HuH-7.5 (cell line): ENCODE measurements around the gene GNRH2.
"Not testable (repeated sequence)": the region's sequence is repeated elsewhere in the genome, so short reads cannot be mapped to it uniquely, and the experiment has no call there.

Experiments used
- DNase-seq: peaks from one replicate; pipeline ENCODE4 v3.0.0; 2011; ENCODE audit warnings: low spot score

The GNRH2 gene

GRCh38 chr20:3043322-3043721, at the start of gene GNRH2:
Gene GNRH2 (plus strand): TSS chr20:3043622. CDS start chr20:3044415, 793 bp downstream.
- DNase-seq = no peak

- no peak for DNase-seq
These were observed 47.6 kb upstream of the GNRH2 start for GRCh38 chr20:2995796-2996195.

- DNase-seq = no peak
These were observed 44.7 kb upstream of the GNRH2 start for GRCh38 chr20:2998728-2999127.

- DNase-seq = no peak
These were observed 42.4 kb upstream of the GNRH2 start for GRCh38 chr20:3000852-3001523.

GRCh38 chr20:3003416-3003815, 40.0 kb upstream of the GNRH2 start:
- no peak for DNase-seq

- DNase-seq = no peak
These were observed 32.3 kb upstream of the GNRH2 start for GRCh38 chr20:3010985-3011723.

- DNase-seq = no peak
These were observed 31.7 kb upstream of the GNRH2 start for GRCh38 chr20:3011752-3012151.

- DNase-seq = no peak
These were observed 29.7 kb upstream of the GNRH2 start for GRCh38 chr20:3013771-3014170.

GRCh38 chr20:3014179-3014578, 29.2 kb upstream of the GNRH2 start:
- no peak for DNase-seq

GRCh38 chr20:3014662-3015061, 28.8 kb upstream of the GNRH2 start:
- DNase-seq = no peak

GRCh38 chr20:3015302-3015701, 28.1 kb upstream of the GNRH2 start:
- not testable (repeated sequence) for DNase-seq

- no peak for DNase-seq
These were observed 22.1 kb upstream of the GNRH2 start for GRCh38 chr20:3021327-3021726.

GRCh38 chr20:3021777-3022176, 21.6 kb upstream of the GNRH2 start:
- no peak for DNase-seq

- DNase-seq = not testable (repeated sequence)
These were observed 20.6 kb upstream of the GNRH2 start for GRCh38 chr20:3022559-3023490.

- no peak for DNase-seq
These were observed 15.4 kb upstream of the GNRH2 start for GRCh38 chr20:3027987-3028386.

- DNase-seq = no peak
These were observed 11.8 kb upstream of the GNRH2 start for GRCh38 chr20:3031524-3032147.

GRCh38 chr20:3032624-3033023, 10.8 kb upstream of the GNRH2 start:
- DNase-seq = no peak

- DNase-seq = no peak
These were observed 5.8 kb upstream of the GNRH2 start for GRCh38 chr20:3037654-3038053.

- no peak for DNase-seq
These were observed 5.0 kb upstream of the GNRH2 start for GRCh38 chr20:3038454-3038853.

- DNase-seq = no peak
These were observed 4.0 kb upstream of the GNRH2 start for GRCh38 chr20:3039426-3039825.

GRCh38 chr20:3040086-3040485, 3.3 kb upstream of the GNRH2 start:
- DNase-seq = no peak

GRCh38 chr20:3041854-3042409, 1.5 kb upstream of the GNRH2 start:
- no peak for DNase-seq
